ENCODE data around the gene UNC45A. TPM values are rescaled to one million over a fixed set of nuclear protein-coding genes. Genes with fewer than 3 reads are reported as not detected.
A peak's percentile ranks its signal among the peaks of the same experiment; 100 is the strongest.

UNC45A gene
- total and polyA plus RNA-seq, 2 of the 8 experiments (the other 6 are each of a cell fraction or from before 2014, with no cell fraction given): 74.1 to 84.2 TPM

- H2BK12ac ChIP-seq (ENCODE audit: low read depth, low read length): peak overlapping the region; percentile 50; the same call in 1 of the 2 replicates
- no peaks in the 10 kb centered on the region for H3K27me3 ChIP-seq (replicated peaks in 1 of 4; ENCODE audit: control insufficient read depth in 3 of 4, extremely low read depth in 1 of 4, insufficient read depth in 3 of 4, low read length in 3 of 4)
- peak overlapping the region; percentile 71 for H3K4ac ChIP-seq (replicated peaks; ENCODE audit: insufficient read length, low read depth, low read length)
- FAIRE-seq (no peak), DNase-seq (ENCODE audit: low read depth in 1 of 2, low spot score in 2 of 2) (no peak)
- ChIA-PET CTCF (ENCODE audit: partially characterized antibody) (interaction anchor here (0.7 to 19.2 kb wide), 25 partner anchors 11 to 315 kb away, joined by 3 to 306 read pairs (median 5); partner anchors contain the start of genes HDDC3, MAN2A2 and UNC45A), POLR2A (ENCODE audit: partially characterized antibody) (interaction anchor here (0.7 to 2.8 kb wide), 13 partner anchors 8 to 691 kb away, joined by 3 to 20 read pairs (median 5); partner anchors contain the start of genes HDDC3 and PRC1)
- peak overlapping the region; percentile 48 to 72 (median 60) for H3K4me3 ChIP-seq (ENCODE audit: extremely low read depth in 1 of 4, insufficient read depth in 2 of 4, low read depth in 3 of 4, low read length in 4 of 4)
- H2BK15ac ChIP-seq (ENCODE audit: low read length): 0 out of 2 replicates have a peak overlapping the region, but pooled peaks have one; percentile 81
- peaks cover 14% of the 10 kb centered on the region; the same call in 1 of the 2 replicates for H3K23me2 ChIP-seq (ENCODE audit: low read depth, low read length)
- H3K9me3 ChIP-seq (ENCODE audit: insufficient read depth in 2 of 2, low read depth in 1 of 2, low read length in 1 of 2): no peaks in the 10 kb centered on the region
- peak overlapping the region in 2 of 4 experiments; percentile 16 to 79; a peak in 5 of 7 replicates for H3K9ac ChIP-seq (replicated peaks in 1 of 4; ENCODE audit: extremely low read depth in 1 of 4, low read depth in 3 of 4, low read length in 3 of 4)
- no peaks in the 10 kb centered on the region for H3K79me2 ChIP-seq (ENCODE audit: control insufficient read depth in 1 of 2, insufficient read depth in 2 of 2, low read length in 2 of 2)
- no peak overlapping the region for H3K56ac ChIP-seq (replicated peaks; ENCODE audit: insufficient read length, low read depth, low read length)
- no peak overlapping the region; the same call in 1 of the 2 replicates for H2BK5ac ChIP-seq (ENCODE audit: low read depth, low read length)
- no peak overlapping the region for H3K23ac ChIP-seq (ENCODE audit: insufficient read length)
- peak overlapping the region; percentile 82 to 98 for H3K4me2 ChIP-seq (ENCODE audit: insufficient read depth in 1 of 2, low read depth in 2 of 2, low read length in 2 of 2)
- H4K5ac ChIP-seq (ENCODE audit: insufficient read length, low read depth, low read length): no peak overlapping the region
- no peak for TF ChIP-seq SRF (IDR thresholded peaks at IDR 0.05; ENCODE audit: low read depth, low read length)
- 0 out of 4 replicates have a peak, but pooled peaks of 1 of the 2 experiments have one; percentile 1 for TF ChIP-seq HDAC2 (IDR thresholded peaks at IDR 0.05; ENCODE audit: borderline replicate concordance in 1 of 2, low read depth in 2 of 2, low read length in 2 of 2)
- no peak overlapping the region for H2BK120ac ChIP-seq (replicated peaks; ENCODE audit: low read depth, low read length)
- peak overlapping the region; percentile 75 for H4K8ac ChIP-seq (ENCODE audit: extremely low read depth, insufficient read depth, low read length)
- H2AFZ ChIP-seq (ENCODE audit: low read length): no peak overlapping the region
- WGBS, 2 experiments (ENCODE audit: extremely low coverage in 1 of 2, insufficient coverage in 1 of 2, insufficient read length in 1 of 2, insufficient replicate concordance in 2 of 2, low coverage in 1 of 2, low lambda C conversion rate in 2 of 2, missing lambda C conversion rate in 1 of 2): 83% methylated on average over 6 of the region's 6 CpGs; no CpG with 5 or more reads in 1 of the 2 experiments
- peaks cover 3% of the 10 kb centered on the region; the same call in 1 of the 2 replicates for H3K79me1 ChIP-seq (ENCODE audit: low read depth, low read length)
- peaks cover 1 to 8% of the 10 kb centered on the region in 2 experiments for H4K20me1 ChIP-seq (replicated peaks in 1 of 2; ENCODE audit: control insufficient read depth in 1 of 2, insufficient read depth in 2 of 2, low read length in 2 of 2)
- no peak overlapping the region for H3K18ac ChIP-seq (ENCODE audit: extremely low read depth, low read length)
- no peak overlapping the region for H2BK20ac ChIP-seq (ENCODE audit: low read length)
- no peak overlapping the region for H3K27ac ChIP-seq (ENCODE audit: low read depth, low read length)
- H4K91ac ChIP-seq (replicated peaks; ENCODE audit: insufficient read length, low read length): peak overlapping the region; percentile 76
- peak overlapping the region; percentile 59; the same call in 1 of the 2 replicates for H2AK5ac ChIP-seq (ENCODE audit: low read depth, low read length)
- H3K36me3 ChIP-seq (ENCODE audit: control insufficient read depth in 2 of 4, insufficient read depth in 4 of 4, low read length in 3 of 4): peaks cover 0 to 29% (median 20%) of the 10 kb centered on the region in 4 experiments
- no peak overlapping the region for H3K14ac ChIP-seq (ENCODE audit: insufficient read length)
- peaks cover 0 to 15% (median 8%) of the 10 kb centered on the region in 4 experiments; a peak in 6 of 7 replicates for H3K4me1 ChIP-seq (replicated peaks in 1 of 4; ENCODE audit: control insufficient read depth in 3 of 4, insufficient read depth in 4 of 4, low read length in 3 of 4)
Measured at GRCh38 chr15:90957791-90958190, 22.7 kb downstream of the UNC45A start.
